Neural cell (in vitro differentiated cells): ENCODE data around the gene DDX47. TPM values are rescaled to one million over a fixed set of nuclear protein-coding genes. Genes with fewer than 3 reads are reported as not detected.

Experiments
- H2AFZ ChIP-seq: fragments of 200-600, 300-800 bp; sonication (generic), shearing (Covaris generic); 2 replicates; pipeline ENCODE4 v1.6.0; 2014; ENCODE audit warnings: low read depth, mild to moderate bottlenecking, antibody characterized with exemption, low read length, moderate library complexity
- H3F3A ChIP-seq: fragments of 200-600 bp; shearing (Covaris generic); 2 replicates; pipeline ENCODE4 v1.6.1; 2016; ENCODE audit warnings: mild to moderate bottlenecking, moderate library complexity, mixed read lengths, antibody characterized with exemption, low read length; ENCODE audit not compliant: insufficient read depth, poor library complexity, severe bottlenecking
- H3K27ac ChIP-seq: fragments of 200-600, 300-800 bp; sonication (generic), shearing (Covaris generic); 2 replicates; pipeline ENCODE4 v1.5.1; 2014; ENCODE audit warnings: mild to moderate bottlenecking, low read length, moderate library complexity
- H3K27me3 ChIP-seq: fragments of 300-800, 200-600 bp; sonication (generic), shearing (Covaris generic); 2 replicates; pipeline ENCODE4 v1.6.0; 2014; ENCODE audit warnings: mild to moderate bottlenecking, low read depth, low read length, moderate library complexity; ENCODE audit not compliant: insufficient read depth
- H3K36me3 ChIP-seq: fragments of 300-800, 200-600 bp; sonication (generic), shearing (Covaris generic); 2 replicates; pipeline ENCODE4 v1.5.1; 2014; ENCODE audit warnings: mild to moderate bottlenecking, antibody characterized with exemption, low read length, moderate library complexity; ENCODE audit not compliant: insufficient read depth
- H3K4me2 ChIP-seq: fragments of 300-800, 200-600 bp; sonication (generic), shearing (Covaris generic); 2 replicates; pipeline ENCODE4 v1.6.0; 2014; ENCODE audit warnings: mild to moderate bottlenecking, low read length
- H3K4me3 ChIP-seq: fragments of 300-800, 200-600 bp; sonication (generic), shearing (Covaris generic); 2 replicates; pipeline ENCODE4 v1.5.1; 2014; ENCODE audit warnings: mild to moderate bottlenecking, low read length, moderate library complexity
- H3K79me2 ChIP-seq: fragments of 200-600 bp; shearing (Covaris generic); replicated peaks from 2 replicates; pipeline ENCODE4 v1.6.0; 2014; ENCODE audit warnings: mild to moderate bottlenecking, low read length, moderate library complexity; ENCODE audit not compliant: insufficient read depth
- H3K9ac ChIP-seq: fragments of 300-800, 200-600 bp; sonication (generic), shearing (Covaris generic); 2 replicates; pipeline ENCODE4 v1.6.1; 2016; ENCODE audit warnings: mild to moderate bottlenecking, low read length, mixed read lengths
- H3K9me2 ChIP-seq: fragments of 200-600 bp; shearing (Covaris generic); 2 replicates; pipeline ENCODE4 v1.6.1; 2016; ENCODE audit warnings: mild to moderate bottlenecking, low read length, mixed read lengths; ENCODE audit not compliant: insufficient read depth
- H3K9me3 ChIP-seq: fragments of 200-600, 300-800 bp; sonication (generic), shearing (Covaris generic); 2 replicates; pipeline ENCODE4 v1.6.1; 2016; ENCODE audit warnings: mild to moderate bottlenecking, mixed run types, low read length, moderate library complexity, mixed read lengths
- H4K20me1 ChIP-seq: fragments of 200-600 bp; shearing (Covaris generic); 2 replicates; pipeline ENCODE4 v1.6.1; 2016; ENCODE audit warnings: mild to moderate bottlenecking, mixed run types; ENCODE audit not compliant: insufficient read depth
- CTCF ChIP-seq: fragments of 450-650 bp; IDR thresholded peaks from 2 replicates; pipeline ENCODE4 v1.5.1; 2014; ENCODE audit warnings: antibody characterized with exemption, mild to moderate bottlenecking, moderate library complexity; ENCODE audit not compliant: poor library complexity, severe bottlenecking
- EP300 ChIP-seq: fragments of 450-650 bp; conservative IDR thresholded peaks from 2 replicates; pipeline ENCODE4 v1.6.1; 2014; ENCODE audit warnings: antibody characterized with exemption, mild to moderate bottlenecking, moderate library complexity; ENCODE audit not compliant: poor library complexity, severe bottlenecking
- EZH2 ChIP-seq: fragments of 200-600, 300-800 bp; shearing (Covaris generic), sonication (generic); IDR thresholded peaks from 2 replicates; pipeline ENCODE4 v1.6.1; 2014; ENCODE audit warnings: antibody characterized with exemption, low read length, borderline replicate concordance, mild to moderate bottlenecking; ENCODE audit not compliant: insufficient read depth, poor library complexity, severe bottlenecking
- MXI1 ChIP-seq: fragments of 450-650 bp; conservative IDR thresholded peaks from 2 replicates; pipeline ENCODE4 v1.6.1; 2014; ENCODE audit warnings: antibody characterized with exemption, mild to moderate bottlenecking; ENCODE audit not compliant: poor library complexity, severe bottlenecking
- POLR2AphosphoS5 ChIP-seq: IDR thresholded peaks from 2 replicates; pipeline ENCODE4 v1.6.1; 2012
- RAD21 ChIP-seq: fragments of 450-650 bp; conservative IDR thresholded peaks from 2 replicates; pipeline ENCODE4 v1.6.1; 2014; ENCODE audit warnings: antibody characterized with exemption, mild to moderate bottlenecking, moderate library complexity
- SMC3 ChIP-seq: fragments of 450-650 bp; conservative IDR thresholded peaks from 2 replicates; pipeline ENCODE4 v1.6.1; 2014; ENCODE audit warnings: antibody characterized with exemption, mild to moderate bottlenecking, moderate library complexity; ENCODE audit not compliant: poor library complexity
- TAF1 ChIP-seq: IDR thresholded peaks from 2 replicates; pipeline ENCODE4 v1.6.1; 2012; ENCODE audit warnings: low read depth
- polyA plus RNA-seq: library from polyadenylated mRNA; depleted of rRNA; stranded (reverse); fragments of >200 nt; gene quantifications from 2 replicates; pipeline ENCODE4 v1.2.3, GENCODE V29; 2014
- TF ChIP-seq, protein P1 (sequence below): IDR thresholded peaks from 2 replicates; pipeline ENCODE4 v1.6.1; 2012; ENCODE audit warnings: borderline replicate concordance

DDX47 gene
- polyA plus RNA-seq, 1 donor from 2014 or later = 97.6 TPM

DNA sequence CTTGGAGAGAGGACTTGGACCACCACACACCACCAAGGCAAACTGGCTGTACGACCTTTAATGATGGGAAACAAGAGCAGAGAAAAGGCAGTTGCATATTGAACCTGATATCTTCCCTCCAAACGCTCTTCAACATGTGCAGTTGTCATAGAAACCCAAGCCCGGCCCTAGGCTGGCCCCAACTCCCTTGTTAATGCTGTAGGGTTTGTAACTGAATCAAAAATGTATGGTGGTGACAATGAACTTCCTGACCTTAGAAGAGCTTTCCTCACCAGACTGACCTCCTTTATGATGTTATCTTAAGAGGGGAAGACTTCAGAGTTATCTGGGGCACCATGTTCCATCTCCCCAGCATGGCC lies 15.4 kb upstream of the DDX47 start:
- H3K79me2 ChIP-seq = no peaks in the 10 kb centered on the region
- no peak overlapping the region for H3K4me3 ChIP-seq
- H2AFZ ChIP-seq = no peak overlapping the region
- no peaks in the 10 kb centered on the region for H3K9me3 ChIP-seq
- no peaks in the 10 kb centered on the region for H3K27me3 ChIP-seq
- H3F3A ChIP-seq = no peaks in the 10 kb centered on the region
- H3K4me2 ChIP-seq = no peak overlapping the region
- no peaks in the 10 kb centered on the region for H3K9me2 ChIP-seq
- no peak overlapping the region for H3K9ac ChIP-seq
- TF ChIP-seq CTCF (no peak), EP300 (no peak), POLR2AphosphoS5 (no peak), TAF1 (no peak), SMC3 (no peak), RAD21 (no peak), MXI1 (no peak), EZH2 (no peak)
- TF ChIP-seq, protein P1, sequence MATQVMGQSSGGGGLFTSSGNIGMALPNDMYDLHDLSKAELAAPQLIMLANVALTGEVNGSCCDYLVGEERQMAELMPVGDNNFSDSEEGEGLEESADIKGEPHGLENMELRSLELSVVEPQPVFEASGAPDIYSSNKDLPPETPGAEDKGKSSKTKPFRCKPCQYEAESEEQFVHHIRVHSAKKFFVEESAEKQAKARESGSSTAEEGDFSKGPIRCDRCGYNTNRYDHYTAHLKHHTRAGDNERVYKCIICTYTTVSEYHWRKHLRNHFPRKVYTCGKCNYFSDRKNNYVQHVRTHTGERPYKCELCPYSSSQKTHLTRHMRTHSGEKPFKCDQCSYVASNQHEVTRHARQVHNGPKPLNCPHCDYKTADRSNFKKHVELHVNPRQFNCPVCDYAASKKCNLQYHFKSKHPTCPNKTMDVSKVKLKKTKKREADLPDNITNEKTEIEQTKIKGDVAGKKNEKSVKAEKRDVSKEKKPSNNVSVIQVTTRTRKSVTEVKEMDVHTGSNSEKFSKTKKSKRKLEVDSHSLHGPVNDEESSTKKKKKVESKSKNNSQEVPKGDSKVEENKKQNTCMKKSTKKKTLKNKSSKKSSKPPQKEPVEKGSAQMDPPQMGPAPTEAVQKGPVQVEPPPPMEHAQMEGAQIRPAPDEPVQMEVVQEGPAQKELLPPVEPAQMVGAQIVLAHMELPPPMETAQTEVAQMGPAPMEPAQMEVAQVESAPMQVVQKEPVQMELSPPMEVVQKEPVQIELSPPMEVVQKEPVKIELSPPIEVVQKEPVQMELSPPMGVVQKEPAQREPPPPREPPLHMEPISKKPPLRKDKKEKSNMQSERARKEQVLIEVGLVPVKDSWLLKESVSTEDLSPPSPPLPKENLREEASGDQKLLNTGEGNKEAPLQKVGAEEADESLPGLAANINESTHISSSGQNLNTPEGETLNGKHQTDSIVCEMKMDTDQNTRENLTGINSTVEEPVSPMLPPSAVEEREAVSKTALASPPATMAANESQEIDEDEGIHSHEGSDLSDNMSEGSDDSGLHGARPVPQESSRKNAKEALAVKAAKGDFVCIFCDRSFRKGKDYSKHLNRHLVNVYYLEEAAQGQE = no peak
- no peak overlapping the region for H3K27ac ChIP-seq
- no peaks in the 10 kb centered on the region for H4K20me1 ChIP-seq
- H3K36me3 ChIP-seq = no peaks in the 10 kb centered on the region

DNA sequence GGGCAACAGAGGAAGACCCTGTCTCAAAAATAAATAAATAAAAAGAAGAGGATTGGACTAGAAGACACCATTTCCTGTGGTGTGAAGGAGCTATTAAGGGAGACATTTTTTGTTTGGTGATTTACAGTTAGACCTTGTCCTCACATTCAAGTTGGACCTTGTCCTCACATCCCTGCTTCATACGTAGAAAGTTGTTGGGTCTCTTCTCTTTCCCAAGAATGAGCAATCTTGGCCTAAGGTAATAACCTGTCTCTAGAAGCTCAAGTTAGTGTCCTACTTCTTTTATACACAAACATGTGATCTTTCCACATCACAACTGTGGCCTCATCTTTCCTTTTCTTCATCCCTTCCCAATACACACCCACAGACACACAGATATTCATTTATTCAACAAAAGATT lies 14.7 kb upstream of the DDX47 start:
- Histone ChIP-seq H3K9me3 (no peaks in the 10 kb centered on the region), H3K79me2 (no peaks in the 10 kb centered on the region), H3K4me3 (no peak overlapping the region), H3K4me2 (no peak overlapping the region), H3K9ac (no peak overlapping the region), H3K27me3 (no peaks in the 10 kb centered on the region), H3K27ac (no peak overlapping the region), H3K9me2 (no peaks in the 10 kb centered on the region), H2AFZ (no peak overlapping the region), H3K36me3 (no peaks in the 10 kb centered on the region), H4K20me1 (no peaks in the 10 kb centered on the region), H3F3A (no peaks in the 10 kb centered on the region)
- no peak for TF ChIP-seq EZH2
- no peak for TF ChIP-seq POLR2AphosphoS5
- TF ChIP-seq CTCF = no peak
- TF ChIP-seq, protein P1 = no peak
- no peak for TF ChIP-seq MXI1
- TF ChIP-seq SMC3 = no peak
- TF ChIP-seq TAF1 = no peak
- TF ChIP-seq EP300 = no peak
- no peak for TF ChIP-seq RAD21
